ENCODE results near the gene PTPRO.

PTPRO gene

DNA sequence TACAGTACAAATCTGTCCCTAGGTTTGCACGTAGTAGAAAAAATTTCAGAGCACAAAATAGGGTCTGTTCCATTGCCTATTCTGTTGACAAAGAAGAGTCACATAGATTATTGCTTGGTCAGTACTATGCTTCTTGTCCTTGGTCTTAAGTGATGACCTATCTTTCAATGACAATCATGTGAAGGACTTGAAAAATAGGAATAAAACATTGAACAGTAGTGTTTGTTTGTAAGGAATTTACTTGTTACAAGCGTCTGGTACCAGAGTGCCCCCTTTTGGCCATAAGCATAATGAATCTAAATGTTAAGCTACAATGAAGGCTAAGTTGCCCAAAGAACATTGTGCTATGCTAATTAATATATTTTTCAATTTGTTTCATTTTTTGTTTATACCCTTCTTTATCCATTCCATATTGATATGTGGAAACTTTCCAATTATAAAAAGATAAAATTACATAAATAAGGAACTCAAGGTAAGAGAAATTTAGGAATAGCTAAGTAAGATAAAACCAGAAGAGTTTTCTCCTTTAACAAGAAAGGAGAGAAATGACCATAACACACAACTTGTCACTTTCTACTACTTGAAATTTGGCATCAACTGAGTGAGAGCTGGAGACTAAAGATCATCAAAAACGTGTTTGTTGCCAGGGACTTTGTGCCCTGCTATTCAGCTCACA is 262.2 kb downstream of the PTPRO start:
- Histone ChIP-seq H3K9ac (ENCODE audit: low read length) (no peak overlapping the region), H3K36me3 (ENCODE audit: low read length) (no peaks in the 10 kb centered on the region), H3K27ac (ENCODE audit: low read depth, low read length) (no peak overlapping the region), H3K27me3 (ENCODE audit: low read length) (no peaks in the 10 kb centered on the region), H2AFZ (ENCODE audit: low read depth, low read length, severe bottlenecking) (no peak overlapping the region), H3K4me2 (ENCODE audit: low read depth, low read length, poor library complexity, severe bottlenecking) (no peak overlapping the region), H3K4me3 (ENCODE audit: insufficient read depth, low read length, poor library complexity, severe bottlenecking) (no peak overlapping the region), H4K20me1 (ENCODE audit: low read depth, low read length) (no peaks in the 10 kb centered on the region), H3K9me2 (replicated peaks; ENCODE audit: insufficient read depth, low read length) (no peaks in the 10 kb centered on the region), H3K9me3 (ENCODE audit: insufficient read depth, low read length) (no peaks in the 10 kb centered on the region), H3F3A (ENCODE audit: insufficient read depth) (no peaks in the 10 kb centered on the region), H3K79me2 (ENCODE audit: insufficient read depth, low read length) (no peaks in the 10 kb centered on the region)
- TF ChIP-seq EZH2phosphoT487 (conservative IDR thresholded peaks at IDR 0.05; ENCODE audit: low read length) = no peak
- TF ChIP-seq, protein P1, sequence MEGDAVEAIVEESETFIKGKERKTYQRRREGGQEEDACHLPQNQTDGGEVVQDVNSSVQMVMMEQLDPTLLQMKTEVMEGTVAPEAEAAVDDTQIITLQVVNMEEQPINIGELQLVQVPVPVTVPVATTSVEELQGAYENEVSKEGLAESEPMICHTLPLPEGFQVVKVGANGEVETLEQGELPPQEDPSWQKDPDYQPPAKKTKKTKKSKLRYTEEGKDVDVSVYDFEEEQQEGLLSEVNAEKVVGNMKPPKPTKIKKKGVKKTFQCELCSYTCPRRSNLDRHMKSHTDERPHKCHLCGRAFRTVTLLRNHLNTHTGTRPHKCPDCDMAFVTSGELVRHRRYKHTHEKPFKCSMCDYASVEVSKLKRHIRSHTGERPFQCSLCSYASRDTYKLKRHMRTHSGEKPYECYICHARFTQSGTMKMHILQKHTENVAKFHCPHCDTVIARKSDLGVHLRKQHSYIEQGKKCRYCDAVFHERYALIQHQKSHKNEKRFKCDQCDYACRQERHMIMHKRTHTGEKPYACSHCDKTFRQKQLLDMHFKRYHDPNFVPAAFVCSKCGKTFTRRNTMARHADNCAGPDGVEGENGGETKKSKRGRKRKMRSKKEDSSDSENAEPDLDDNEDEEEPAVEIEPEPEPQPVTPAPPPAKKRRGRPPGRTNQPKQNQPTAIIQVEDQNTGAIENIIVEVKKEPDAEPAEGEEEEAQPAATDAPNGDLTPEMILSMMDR (IDR thresholded peaks at IDR 0.05; ENCODE audit: insufficient read depth, low read length, poor library complexity, severe bottlenecking) = peak; percentile 52

DNA sequence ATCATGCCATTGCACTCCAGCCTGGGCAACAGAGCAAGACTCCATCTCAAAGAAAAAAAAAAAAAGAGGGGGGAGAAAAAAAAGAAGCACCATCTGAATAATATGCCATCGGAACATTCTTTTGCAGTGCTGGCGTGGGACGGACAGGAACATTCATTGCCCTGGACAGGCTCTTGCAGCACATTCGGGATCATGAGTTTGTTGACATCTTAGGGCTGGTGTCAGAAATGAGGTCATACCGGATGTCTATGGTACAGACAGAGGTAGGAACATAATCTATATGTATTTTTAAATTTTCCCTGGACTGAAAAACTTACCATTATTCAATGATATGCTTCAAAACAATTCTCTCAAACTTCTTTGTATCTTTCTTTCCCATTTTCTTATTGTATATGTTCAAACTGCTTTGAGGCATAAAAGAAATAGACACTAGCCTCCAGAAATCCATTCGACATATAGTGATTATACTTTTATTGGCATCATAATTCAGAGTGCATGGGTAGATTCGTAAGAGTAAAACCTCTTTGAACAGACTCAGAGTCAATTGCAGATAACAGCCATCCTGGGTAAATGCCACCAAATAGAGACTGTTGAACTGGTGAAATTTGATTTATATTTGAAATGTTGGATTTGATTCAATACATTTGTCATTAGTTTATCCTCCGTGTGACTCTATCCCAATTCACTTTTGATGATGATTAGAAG is 267.2 kb downstream of the PTPRO start:
- Histone ChIP-seq H3K4me2 (ENCODE audit: low read depth, low read length, poor library complexity, severe bottlenecking) (no peak overlapping the region), H3K27ac (ENCODE audit: low read depth, low read length) (no peak overlapping the region), H3K36me3 (ENCODE audit: low read length) (no peaks in the 10 kb centered on the region), H3F3A (ENCODE audit: insufficient read depth) (no peaks in the 10 kb centered on the region), H4K20me1 (ENCODE audit: low read depth, low read length) (no peaks in the 10 kb centered on the region), H3K27me3 (ENCODE audit: low read length) (no peaks in the 10 kb centered on the region), H3K79me2 (ENCODE audit: insufficient read depth, low read length) (no peaks in the 10 kb centered on the region), H3K9me3 (ENCODE audit: insufficient read depth, low read length) (no peaks in the 10 kb centered on the region), H3K9ac (ENCODE audit: low read length) (no peak overlapping the region), H3K9me2 (replicated peaks; ENCODE audit: insufficient read depth, low read length) (no peaks in the 10 kb centered on the region), H3K4me3 (ENCODE audit: insufficient read depth, low read length, poor library complexity, severe bottlenecking) (no peak overlapping the region), H2AFZ (ENCODE audit: low read depth, low read length, severe bottlenecking) (no peak overlapping the region)
- TF ChIP-seq, protein P1 (IDR thresholded peaks at IDR 0.05; ENCODE audit: insufficient read depth, low read length, poor library complexity, severe bottlenecking) = no peak
- TF ChIP-seq EZH2phosphoT487 (conservative IDR thresholded peaks at IDR 0.05; ENCODE audit: low read length) = no peak

DNA sequence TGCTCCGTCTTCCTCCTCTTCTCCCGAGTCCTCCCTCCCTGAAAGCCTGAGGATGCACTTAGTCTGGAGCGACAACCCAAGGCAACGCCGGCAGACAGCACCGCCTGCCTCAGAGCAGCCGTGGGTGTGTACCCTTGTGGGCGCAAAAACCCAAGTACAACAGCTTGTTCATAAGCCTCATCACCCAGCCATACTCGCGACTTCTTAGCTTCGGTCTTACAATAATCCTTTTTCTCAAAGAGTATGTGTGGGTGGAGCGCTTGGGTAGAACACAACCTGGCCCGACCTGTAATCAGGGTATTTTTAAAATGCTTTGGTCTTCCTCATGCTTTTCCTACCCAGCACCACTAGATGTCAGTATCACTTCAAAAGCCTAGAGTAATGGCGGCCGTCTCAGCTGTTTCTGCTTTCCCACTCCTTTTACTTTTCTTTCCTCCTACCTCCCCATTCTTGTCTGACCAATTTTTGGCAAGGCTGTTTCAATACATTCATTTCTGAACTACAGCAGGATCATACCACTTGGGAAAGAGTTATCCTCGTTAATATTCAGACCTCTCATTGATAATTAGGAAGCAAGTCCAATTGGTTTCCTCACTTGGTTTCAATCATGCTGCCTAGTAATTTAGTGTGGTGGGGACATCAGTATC is 268.0 kb downstream of the PTPRO start:
- H2AFZ ChIP-seq (ENCODE audit: low read depth, low read length, severe bottlenecking) = peak overlapping the region; percentile 83
- TF ChIP-seq, protein P1 (IDR thresholded peaks at IDR 0.05; ENCODE audit: insufficient read depth, low read length, poor library complexity, severe bottlenecking) = peak; percentile 69
- no peak for TF ChIP-seq EZH2phosphoT487 (conservative IDR thresholded peaks at IDR 0.05; ENCODE audit: low read length)
- no peaks in the 10 kb centered on the region for H3K79me2 ChIP-seq (ENCODE audit: insufficient read depth, low read length)
- H3K4me3 ChIP-seq (ENCODE audit: insufficient read depth, low read length, poor library complexity, severe bottlenecking) = no peak overlapping the region
- no peaks in the 10 kb centered on the region for H3F3A ChIP-seq (ENCODE audit: insufficient read depth)
- no peaks in the 10 kb centered on the region for H4K20me1 ChIP-seq (ENCODE audit: low read depth, low read length)
- H3K9ac ChIP-seq (ENCODE audit: low read length) = no peak overlapping the region
- H3K9me3 ChIP-seq (ENCODE audit: insufficient read depth, low read length) = no peaks in the 10 kb centered on the region
- no peaks in the 10 kb centered on the region for H3K9me2 ChIP-seq (replicated peaks; ENCODE audit: insufficient read depth, low read length)
- no peak overlapping the region for H3K4me2 ChIP-seq (ENCODE audit: low read depth, low read length, poor library complexity, severe bottlenecking)
- H3K27me3 ChIP-seq (ENCODE audit: low read length) = no peaks in the 10 kb centered on the region
- no peak overlapping the region for H3K27ac ChIP-seq (ENCODE audit: low read depth, low read length)
- H3K36me3 ChIP-seq (ENCODE audit: low read length) = no peaks in the 10 kb centered on the region
